HepG2 (cell line): ENCODE data around the gene TAF12. TPM values are rescaled to one million over a fixed set of nuclear protein-coding genes. Genes with fewer than 3 reads are reported as not detected.

ENCODE experiments used
- DDIT3 ChIP-seq: sonication (generic); formaldehyde crosslinking; IDR thresholded peaks from 2 replicates; pipeline ENCODE4 v1.4.0; 2020; ENCODE audit warnings: mild to moderate bottlenecking, missing genetic modification reagents
- ELK4 ChIP-seq: sonication (generic); formaldehyde crosslinking; IDR thresholded peaks from 2 replicates; pipeline ENCODE4 v1.9.0; 2021; ENCODE audit warnings: missing genetic modification reagents, borderline replicate concordance
- JUND ChIP-seq: sonication (generic); formaldehyde crosslinking; IDR thresholded peaks from 2 replicates; pipeline ENCODE4 v1.8.0; 2022; ENCODE audit warnings: mild to moderate bottlenecking, missing genetic modification reagents
- KLF16 ChIP-seq, 2 experiments: sonication (generic) in 1 of 2; formaldehyde crosslinking in 1 of 2; IDR thresholded peaks; 2 replicates each; pipeline versions ENCODE4 v1.6.1 to v1.8.0; 2016 to 2023; ENCODE audit warnings: missing genetic modification reagents in 2 of 2, missing compliant biosample characterization in 1 of 2
- RNF2 ChIP-seq: fragments of 450-650 bp; conservative IDR thresholded peaks from 2 replicates; pipeline ENCODE4 v1.6.1; 2016; ENCODE audit warnings: low read depth
- SNAPC4 ChIP-seq: sonication (generic); formaldehyde crosslinking; IDR thresholded peaks from 2 replicates; pipeline ENCODE4 v1.4.0; 2020; ENCODE audit warnings: mild to moderate bottlenecking, missing genetic modification reagents
- TIGD3 ChIP-seq: sonication (generic); formaldehyde crosslinking; IDR thresholded peaks from 2 replicates; pipeline ENCODE4 v1.5.1; 2020; ENCODE audit warnings: mild to moderate bottlenecking, missing genetic modification reagents, borderline replicate concordance
- U2AF1 ChIP-seq: fragments of 200-400 bp; formaldehyde crosslinking; optimal IDR thresholded peaks from 2 replicates; pipeline ENCODE3; 2017; ENCODE audit warnings: mild to moderate bottlenecking, low read depth, low read length
- ZHX2 ChIP-seq, 2 experiments: sonication (generic) in 1 of 2; formaldehyde crosslinking in 1 of 2; IDR thresholded peaks; 2 replicates each; pipeline versions ENCODE4 v1.6.1 to v1.9.0; 2014 to 2022; ENCODE audit warnings: antibody characterized with exemption in 1 of 2, borderline replicate concordance in 1 of 2, inconsistent platforms in 1 of 2, low read depth in 1 of 2, missing genetic modification reagents in 1 of 2
- ZKSCAN5 ChIP-seq: sonication (generic); formaldehyde crosslinking; IDR thresholded peaks from 2 replicates; pipeline ENCODE4 v1.5.1; 2020; ENCODE audit warnings: mild to moderate bottlenecking, missing genetic modification reagents
- ZNF20 ChIP-seq: sonication (generic); formaldehyde crosslinking; IDR thresholded peaks from 2 replicates; pipeline ENCODE4 v1.4.0; 2020; ENCODE audit warnings: mild to moderate bottlenecking, moderate library complexity, missing genetic modification reagents
- ZNF782 ChIP-seq: sonication (generic); formaldehyde crosslinking; IDR thresholded peaks from 2 replicates; pipeline ENCODE4 v1.4.0; 2020; ENCODE audit warnings: missing genetic modification reagents, mild to moderate bottlenecking, borderline replicate concordance
- polyA plus RNA-seq, 8 experiments: library from polyadenylated mRNA; depleted of rRNA in 3 of 8; stranded (reverse) in 7 of 8; unstranded in 1 of 8; fragments of >200 nt; fragmentation: Illumina TruSeq in 4 of 8; extraction: Trizol in 4 of 8; gene quantifications; 2 replicates each; pipeline versions ENCODE4 v1.2.1 to v1.2.3, GENCODE V29; 2011 to 2016; ENCODE audit warnings: low read depth in 4 of 8, missing spikeins in 1 of 8, mixed read lengths in 1 of 8; ENCODE audit not compliant: insufficient read depth in 1 of 8
- total RNA-seq, 5 experiments: library from RNA; depleted of rRNA; stranded (reverse); fragments of >200 nt; fragmentation: Illumina TruSeq; extraction: Trizol; gene quantifications; 2 replicates each; pipeline ENCODE4 v1.2.3, GENCODE V29; 2016; ENCODE audit warnings: low read depth in 1 of 5

TAF12 gene
- total and polyA plus RNA-seq, 2 of the 13 experiments (the other 11 are each of a cell fraction or from before 2014, with no cell fraction given): 16.3 to 17.1 TPM

GRCh38 chr1:28581531-28582247 lies 61.2 kb downstream of the TAF12 start (continued):
- TF ChIP-seq ZKSCAN5 (CRISPR knock-in tag) (no peak; the same call in 1 of the 2 replicates), SNAPC4 (CRISPR knock-in tag) (peak; percentile 94), U2AF1 (peak; percentile 99), JUND (CRISPR knock-in tag) (peak; percentile 64; the same call in 1 of the 2 replicates), DDIT3 (CRISPR knock-in tag) (no peak), ZHX2 (IDR thresholded peaks at IDR 0.05; ENCODE audit: low read depth) (peak; percentile 62; the same call in 1 of the 2 replicates), ZHX2 (CRISPR knock-in tag; IDR thresholded peaks at IDR 0.05; ENCODE audit: borderline replicate concordance) (peak; percentile 90; the same call in 1 of the 2 replicates), KLF16 (CRISPR knock-in tag; IDR thresholded peaks at IDR 0.05) (peak in 1 of 2 experiments; percentile 97; a peak in 2 of 4 replicates), ELK4 (CRISPR knock-in tag) (0 out of 2 replicates have a peak, but pooled peaks have one; percentile 3), ZNF20 (CRISPR knock-in tag) (peak; percentile 80; the same call in 1 of the 2 replicates), ZNF782 (CRISPR knock-in tag) (no peak; the same call in 1 of the 2 replicates), RNF2 (0 out of 2 replicates have a peak, but pooled peaks have one; percentile 34), TIGD3 (CRISPR knock-in tag) (no peak)
